GM12891 (cell line): Measurements from ENCODE around the gene BAHD1.

Experiments
- PAX5 ChIP-seq: IDR thresholded peaks from 2 replicates; pipeline ENCODE4 v1.6.1; 2011; ENCODE audit warnings: low read length, moderate library complexity, mild to moderate bottlenecking; ENCODE audit not compliant: insufficient read depth, severe bottlenecking
- POLR2A ChIP-seq: IDR thresholded peaks from 2 replicates; pipeline ENCODE4 v1.6.1; 2011; ENCODE audit warnings: low read depth, low read length, control low read depth
- POLR2AphosphoS5 ChIP-seq: IDR thresholded peaks from 2 replicates; pipeline ENCODE4 v1.6.1; 2011; ENCODE audit warnings: low read depth, low read length, control low read depth
- POU2F2 ChIP-seq: IDR thresholded peaks from 2 replicates; pipeline ENCODE4 v1.6.1; 2011; ENCODE audit warnings: low read depth, mild to moderate bottlenecking, control low read depth, low read length, moderate library complexity
- SPI1 ChIP-seq: IDR thresholded peaks from 2 replicates; pipeline ENCODE4 v1.6.1; 2011; ENCODE audit warnings: low read depth, low read length, control low read depth
- TAF1 ChIP-seq: IDR thresholded peaks from 2 replicates; pipeline ENCODE4 v1.6.1; 2011; ENCODE audit warnings: low read depth, low read length, control low read depth

DNA sequence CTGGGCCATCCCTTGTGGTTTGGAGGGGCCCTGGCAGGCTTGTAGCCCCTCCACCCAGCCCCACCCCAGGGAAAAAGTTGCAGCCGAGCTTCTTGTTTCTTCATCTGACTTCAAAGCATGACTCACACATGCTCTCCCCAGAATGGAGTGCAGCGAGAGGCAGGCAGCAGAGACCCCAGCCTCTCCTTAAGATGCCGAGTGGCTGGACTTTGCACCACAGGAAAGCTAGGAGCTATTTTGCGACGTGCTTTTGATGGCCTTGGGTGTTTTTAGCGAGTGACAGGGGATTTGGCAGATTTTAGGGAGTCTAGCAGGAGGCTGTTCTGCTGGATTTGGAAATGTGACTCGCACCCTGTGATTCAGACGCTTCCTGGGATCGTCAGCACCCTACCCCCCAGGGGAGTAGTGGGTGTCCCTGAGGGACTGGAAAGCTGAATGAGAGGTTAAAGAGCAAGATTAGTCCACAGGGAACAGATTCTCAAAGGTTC is 14.2 kb downstream of the BAHD1 start:
- TF ChIP-seq POLR2AphosphoS5 (no peak), POLR2A (no peak), PAX5 (no peak), TAF1 (no peak), SPI1 (no peak), POU2F2 (no peak)
